Left lung (tissue), 10 donors: Measurements from ENCODE around the gene NSUN4. TPM values are rescaled to one million over a fixed set of nuclear protein-coding genes. Genes with fewer than 3 reads are reported as not detected.
A peak's percentile ranks its signal among the peaks of the same experiment; 100 is the strongest.

ENCODE experiments used
- ATAC-seq: fragments of 200-7000 bp; cut with Tn5 transposase; one replicate; pipeline ENCODE4 v1.9.1; 2020; ENCODE audit warnings: moderate library complexity
- DNase-seq, 4 donors: peaks; one replicate each; pipeline ENCODE4 v3.0.0-alpha.2; 2013 to 2020
- H3K27ac ChIP-seq, 2 donors: fragments of 200-600 bp; sonication (generic) in 1 of 2; one replicate each; pipeline versions ENCODE4 v1.5.0 to v1.8.0; 2020 to 2021
- H3K27me3 ChIP-seq, 2 donors: fragments of 200-600 bp; sonication (generic) in 1 of 2; one replicate each; pipeline versions ENCODE4 v1.5.0 to v1.8.0; 2020 to 2021
- H3K36me3 ChIP-seq, 2 donors: fragments of 200-600 bp; sonication (generic) in 1 of 2; one replicate each; pipeline versions ENCODE4 v1.5.0 to v1.8.0; 2020 to 2021
- H3K4me1 ChIP-seq, 2 donors: fragments of 200-600 bp; one replicate each; pipeline ENCODE4 v1.8.0; 2021
- H3K4me3 ChIP-seq, 2 donors: fragments of 200-600 bp; sonication (generic) in 1 of 2; one replicate each; pipeline versions ENCODE4 v1.5.0 to v1.8.0; 2020 to 2021; ENCODE audit warnings: mild to moderate bottlenecking in 1 of 2
- H3K9me3 ChIP-seq, 2 donors: fragments of 200-600 bp; sonication (generic) in 1 of 2; one replicate each; pipeline versions ENCODE4 v1.5.0 to v1.8.0; 2020 to 2021
- intact Hi-C, 2 donors: fragments of 100-400 bp; cut with DNase I; formaldehyde crosslinking; loops; one replicate each; pipeline versions ENCODE4 v1.11.2 to v1.14.2; 2022
- polyA plus RNA-seq, 6 donors: library from polyadenylated mRNA; unstranded; fragments of 120-200 nt; gene quantifications; one replicate each; pipeline ENCODE4 v1.2.1, GENCODE V29; 2013; ENCODE audit not compliant: insufficient read length in 6 of 6
- total RNA-seq, 2 donors: library from RNA; stranded (reverse); fragmentation: NEBNext Ultra II Directional; extraction: Animal tissue kit (Norgen Biotek cat#: 25700); gene quantifications; one replicate each; pipeline ENCODE4 v1.2.1, GENCODE V29; 2021
- TF ChIP-seq, protein P1 (sequence below), 2 donors: fragments of 200-600 bp; sonication (generic) in 1 of 2; IDR thresholded peaks; one replicate each; pipeline versions ENCODE4 v1.5.0 to v1.8.0; 2021; ENCODE audit warnings: antibody characterized with exemption in 2 of 2
- donor health status: DM: no; HTN: yes; CAD: no.
- donor health status: DM: no; HTN: no; CAD: no.

Gene NSUN4
- total and polyA plus RNA-seq, 8 donors, result 21.8 to 25.8 (median 23.5) TPM

DNA sequence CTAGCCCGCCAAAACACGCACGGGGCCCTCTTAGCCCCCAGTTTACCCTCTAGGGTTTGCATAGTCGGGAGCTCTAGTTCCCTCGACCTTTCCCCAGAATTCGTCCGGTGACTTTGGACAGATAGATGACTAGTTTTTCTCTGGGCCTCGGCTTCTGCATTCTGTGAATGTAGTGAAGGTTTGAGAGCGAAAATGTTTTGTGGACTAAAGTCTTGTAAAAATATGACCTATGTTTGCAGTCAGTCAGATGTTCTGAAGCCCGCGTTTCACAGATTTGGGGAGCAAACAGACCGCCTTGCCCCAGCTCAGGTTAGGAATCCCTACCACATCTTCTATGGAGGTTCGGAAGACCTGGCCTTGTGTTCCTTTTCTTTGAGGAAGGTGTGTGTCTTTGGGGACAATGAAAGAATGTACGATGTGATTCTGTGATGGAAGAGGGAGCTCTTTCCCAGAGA, 36.7 kb upstream of the NSUN4 start:
- Histone ChIP-seq H3K36me3 (peaks cover 0 to 7% of the 10 kb centered on the region in 2 donors), H3K4me1 (peaks cover 21 to 68% of the 10 kb centered on the region in 2 donors), H3K27me3 (no peaks in the 10 kb centered on the region), H3K27ac (peak overlapping the region; percentile 96 to 98), H3K9me3 (no peaks in the 10 kb centered on the region), H3K4me3 (peak overlapping the region; percentile 89 to 94)
- DNase-seq (no peak), ATAC-seq (peak; percentile 0)
- TF ChIP-seq, protein P1, sequence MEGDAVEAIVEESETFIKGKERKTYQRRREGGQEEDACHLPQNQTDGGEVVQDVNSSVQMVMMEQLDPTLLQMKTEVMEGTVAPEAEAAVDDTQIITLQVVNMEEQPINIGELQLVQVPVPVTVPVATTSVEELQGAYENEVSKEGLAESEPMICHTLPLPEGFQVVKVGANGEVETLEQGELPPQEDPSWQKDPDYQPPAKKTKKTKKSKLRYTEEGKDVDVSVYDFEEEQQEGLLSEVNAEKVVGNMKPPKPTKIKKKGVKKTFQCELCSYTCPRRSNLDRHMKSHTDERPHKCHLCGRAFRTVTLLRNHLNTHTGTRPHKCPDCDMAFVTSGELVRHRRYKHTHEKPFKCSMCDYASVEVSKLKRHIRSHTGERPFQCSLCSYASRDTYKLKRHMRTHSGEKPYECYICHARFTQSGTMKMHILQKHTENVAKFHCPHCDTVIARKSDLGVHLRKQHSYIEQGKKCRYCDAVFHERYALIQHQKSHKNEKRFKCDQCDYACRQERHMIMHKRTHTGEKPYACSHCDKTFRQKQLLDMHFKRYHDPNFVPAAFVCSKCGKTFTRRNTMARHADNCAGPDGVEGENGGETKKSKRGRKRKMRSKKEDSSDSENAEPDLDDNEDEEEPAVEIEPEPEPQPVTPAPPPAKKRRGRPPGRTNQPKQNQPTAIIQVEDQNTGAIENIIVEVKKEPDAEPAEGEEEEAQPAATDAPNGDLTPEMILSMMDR (IDR thresholded peaks at IDR 0.05), result no peak
- intact Hi-C loops, result no loop called here

DNA sequence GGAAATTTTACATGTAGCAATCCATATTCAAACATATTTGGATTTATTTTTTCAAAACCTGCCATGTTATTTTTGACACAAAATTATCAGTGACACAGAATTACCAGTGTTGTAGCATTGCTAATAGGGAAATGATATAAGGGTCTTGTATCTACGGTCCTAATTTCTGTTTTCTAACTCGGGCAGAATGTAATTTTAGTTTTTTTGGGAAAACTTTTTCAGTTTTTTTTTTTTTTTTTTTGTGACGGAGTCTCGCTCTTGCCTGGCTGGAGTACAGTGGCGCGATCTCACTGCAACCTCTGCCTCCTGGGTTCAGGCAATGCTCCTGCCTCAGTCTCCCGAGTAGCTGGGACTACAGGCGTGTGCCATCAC, 34.5 kb upstream of the NSUN4 start:
- no peak overlapping the region for H3K4me3 ChIP-seq
- H3K4me1 ChIP-seq, result peaks cover 12 to 66% of the 10 kb centered on the region in 2 donors
- peaks cover 0 to 29% of the 10 kb centered on the region in 2 donors for H3K36me3 ChIP-seq
- H3K9me3 ChIP-seq, result no peaks in the 10 kb centered on the region
- ATAC-seq (no peak), DNase-seq (no peak)
- intact Hi-C loops, result no loop called here
- no peak overlapping the region for H3K27ac ChIP-seq
- TF ChIP-seq, protein P1 (IDR thresholded peaks at IDR 0.05), result no peak
- no peaks in the 10 kb centered on the region for H3K27me3 ChIP-seq

DNA sequence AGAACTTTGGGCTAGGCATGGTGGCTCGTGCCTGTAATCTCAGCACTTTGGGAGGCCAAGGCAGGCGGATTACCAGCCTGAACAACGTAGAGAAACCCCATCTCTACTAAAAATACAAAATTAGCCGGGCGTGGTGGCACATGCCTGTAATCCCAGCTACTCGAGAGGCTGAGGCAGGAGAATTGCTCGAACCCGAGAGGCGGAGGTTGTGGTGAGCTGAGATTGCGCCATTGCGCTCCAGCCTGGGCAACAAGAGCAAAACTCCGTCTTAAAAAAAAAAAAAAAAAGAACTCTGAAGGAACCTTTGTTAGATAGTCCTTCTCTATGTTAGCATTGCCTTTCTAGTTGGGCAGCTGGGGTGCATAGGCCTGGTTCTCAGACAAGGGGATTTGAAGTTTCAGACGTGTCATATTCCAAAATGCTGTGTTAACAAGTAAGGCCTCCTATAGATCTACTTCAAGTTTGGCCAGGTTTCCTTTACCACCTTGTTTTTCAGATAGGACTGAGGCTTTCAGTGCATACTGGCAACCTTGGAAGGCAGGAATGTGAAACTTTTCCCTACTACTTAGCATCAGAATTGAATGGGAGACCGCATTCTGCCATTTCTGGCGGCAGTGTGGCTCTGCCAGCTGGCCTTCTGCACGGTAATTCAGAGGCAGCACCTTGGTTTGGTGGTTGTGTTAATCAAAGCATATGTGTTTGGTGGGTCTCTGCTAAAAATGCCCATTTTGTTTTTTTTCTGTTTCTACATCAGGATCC, 31.0 kb upstream of the NSUN4 start:
- Histone ChIP-seq H3K9me3 (no peaks in the 10 kb centered on the region), H3K4me3 (no peak overlapping the region), H3K36me3 (peaks cover 0 to 64% of the 10 kb centered on the region in 2 donors), H3K27me3 (no peaks in the 10 kb centered on the region), H3K27ac (peak overlapping the region in 1 of 2 donors; percentile 8), H3K4me1 (peaks cover 4 to 52% of the 10 kb centered on the region in 2 donors)
- TF ChIP-seq, protein P1 (IDR thresholded peaks at IDR 0.05), result no peak
- intact Hi-C loops, result no loop called here
- ATAC-seq (no peak), DNase-seq (no peak)

DNA sequence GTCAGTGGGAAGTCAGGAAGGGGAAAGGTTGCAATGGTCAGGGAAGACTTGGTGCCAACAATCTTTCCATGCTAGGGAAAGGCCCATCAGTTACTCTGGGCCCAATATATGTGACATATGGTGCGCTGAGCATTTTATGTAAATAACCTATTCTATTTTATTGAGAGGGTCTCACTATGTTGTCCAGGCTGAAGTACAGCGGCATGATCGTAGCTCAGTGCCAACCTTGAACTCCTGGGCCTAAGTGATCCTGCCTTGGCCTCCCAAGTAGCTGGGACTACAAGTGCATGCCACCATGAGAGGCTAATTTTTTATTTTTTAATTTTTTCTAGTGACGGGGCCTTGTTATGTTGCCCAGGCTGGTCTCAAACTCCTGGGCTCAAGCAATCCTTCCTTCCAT, 30.3 kb upstream of the NSUN4 start:
- ATAC-seq (no peak), DNase-seq (no peak)
- H3K4me3 ChIP-seq, result no peak overlapping the region
- TF ChIP-seq, protein P1 (IDR thresholded peaks at IDR 0.05), result no peak
- H3K4me1 ChIP-seq, result peaks cover 0 to 44% of the 10 kb centered on the region in 2 donors
- no peaks in the 10 kb centered on the region for H3K27me3 ChIP-seq
- no peaks in the 10 kb centered on the region for H3K9me3 ChIP-seq
- intact Hi-C loops, result no loop called here
- peaks cover 0 to 70% of the 10 kb centered on the region in 2 donors for H3K36me3 ChIP-seq
- H3K27ac ChIP-seq, result no peak overlapping the region

DNA sequence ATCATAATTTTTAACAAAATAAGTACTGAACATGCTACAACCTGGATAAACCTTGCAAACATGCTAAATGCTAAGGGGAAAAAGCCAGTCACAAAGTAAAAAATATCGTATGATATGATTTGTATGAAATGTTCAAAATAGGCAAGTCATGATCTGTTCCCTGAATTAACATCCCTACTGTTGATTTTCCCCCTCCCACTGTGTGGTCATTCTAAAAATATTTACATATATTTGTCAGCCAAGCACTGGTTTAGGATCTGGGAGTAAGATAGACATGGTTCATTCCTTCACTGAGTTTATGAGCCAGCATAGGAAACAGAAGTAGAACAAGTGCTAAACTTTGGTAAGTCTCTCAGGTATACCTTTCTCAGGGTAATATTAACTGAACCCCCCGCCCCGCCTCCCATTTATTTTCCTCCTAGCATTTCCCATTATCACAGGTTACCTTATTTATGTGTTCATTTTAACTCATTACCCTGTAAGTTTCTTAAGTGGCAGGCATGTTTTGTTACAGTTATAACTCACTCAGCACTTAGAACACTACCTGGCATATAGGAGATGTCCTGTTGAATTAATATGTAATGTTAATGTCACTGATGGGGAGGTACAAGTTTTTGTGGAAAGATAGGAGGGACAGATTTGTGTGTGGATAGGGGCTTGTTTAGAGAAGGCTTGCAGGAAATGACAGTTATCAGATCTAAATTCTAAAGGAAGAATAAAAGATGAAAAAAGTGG, 24.8 kb upstream of the NSUN4 start:
- TF ChIP-seq, protein P1 (IDR thresholded peaks at IDR 0.05), result no peak

More for the DNA sequence above, 24.8 kb upstream of the NSUN4 start:
- H3K9me3 ChIP-seq, result no peaks in the 10 kb centered on the region
- H3K27ac ChIP-seq, result no peak overlapping the region
- H3K36me3 ChIP-seq, result peaks cover 0 to 73% of the 10 kb centered on the region in 2 donors
- ATAC-seq, result no peak
- H3K27me3 ChIP-seq, result no peaks in the 10 kb centered on the region
- no peak overlapping the region for H3K4me3 ChIP-seq
- DNase-seq, result no peak
- no peaks in the 10 kb centered on the region for H3K4me1 ChIP-seq
- intact Hi-C loops, result no loop called here
